HG02973 (cell line): ENCODE measurements around the gene SNX20.

Source experiments
- ATAC-seq: cut with Tn5 transposase; IDR thresholded peaks from one replicate; pipeline ENCODE4 v1.9.1; 2021; ENCODE audit warnings: moderate library complexity; ENCODE audit not compliant: unreplicated experiment

Gene SNX20

DNA sequence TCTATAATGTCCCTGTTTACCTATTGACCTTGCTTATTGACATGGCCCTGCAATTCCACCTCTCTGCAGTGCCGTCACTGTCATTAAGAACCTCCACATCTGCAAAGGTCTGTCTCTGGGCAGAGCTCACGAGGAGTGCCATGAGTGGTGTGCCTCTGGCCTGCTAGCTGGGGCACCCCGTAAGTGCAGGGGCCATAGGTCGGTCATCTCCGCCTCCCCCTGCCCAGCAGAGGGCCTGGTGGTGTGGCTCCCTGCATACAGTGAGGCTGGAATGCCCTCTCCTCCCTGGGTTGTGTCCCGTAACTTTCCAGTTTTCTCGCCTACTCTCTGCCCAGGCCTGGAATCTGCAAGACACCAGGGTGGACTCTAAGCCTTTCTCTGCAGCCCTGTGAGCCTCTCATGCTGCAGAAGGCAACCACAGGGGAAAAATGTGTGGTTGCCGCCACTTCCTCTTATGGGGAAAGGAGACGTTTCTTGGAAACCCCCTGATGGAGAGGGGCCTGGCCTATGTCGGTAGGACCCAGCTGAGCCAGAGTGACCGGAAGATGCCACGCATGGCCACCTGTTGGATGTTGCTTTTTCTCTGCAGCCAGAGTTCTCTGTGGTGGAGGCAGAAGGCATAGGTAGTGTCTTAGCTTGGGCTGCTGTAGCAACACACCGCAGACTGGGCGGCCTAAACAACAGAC is 2.7 kb upstream of the SNX20 start:
- ATAC-seq, result peak; percentile 57

DNA sequence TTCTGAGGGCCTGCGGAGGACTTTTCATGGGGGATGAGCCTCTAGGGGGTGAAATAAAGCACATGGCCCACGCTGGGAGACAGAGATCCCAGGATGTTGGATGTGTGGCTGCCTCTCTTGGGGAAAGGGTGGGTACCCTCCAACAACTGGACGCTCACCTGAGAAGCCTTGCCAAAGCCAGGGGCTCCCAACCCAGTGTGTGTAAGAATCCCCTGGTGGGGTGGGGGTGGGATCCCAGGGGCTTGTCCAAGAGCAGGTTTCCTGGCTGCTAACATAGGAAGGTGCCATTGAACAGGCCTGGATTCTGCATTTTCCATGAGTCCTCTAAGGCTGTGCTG is 587 bp downstream of the SNX20 start:
- ATAC-seq, result no peak

DNA sequence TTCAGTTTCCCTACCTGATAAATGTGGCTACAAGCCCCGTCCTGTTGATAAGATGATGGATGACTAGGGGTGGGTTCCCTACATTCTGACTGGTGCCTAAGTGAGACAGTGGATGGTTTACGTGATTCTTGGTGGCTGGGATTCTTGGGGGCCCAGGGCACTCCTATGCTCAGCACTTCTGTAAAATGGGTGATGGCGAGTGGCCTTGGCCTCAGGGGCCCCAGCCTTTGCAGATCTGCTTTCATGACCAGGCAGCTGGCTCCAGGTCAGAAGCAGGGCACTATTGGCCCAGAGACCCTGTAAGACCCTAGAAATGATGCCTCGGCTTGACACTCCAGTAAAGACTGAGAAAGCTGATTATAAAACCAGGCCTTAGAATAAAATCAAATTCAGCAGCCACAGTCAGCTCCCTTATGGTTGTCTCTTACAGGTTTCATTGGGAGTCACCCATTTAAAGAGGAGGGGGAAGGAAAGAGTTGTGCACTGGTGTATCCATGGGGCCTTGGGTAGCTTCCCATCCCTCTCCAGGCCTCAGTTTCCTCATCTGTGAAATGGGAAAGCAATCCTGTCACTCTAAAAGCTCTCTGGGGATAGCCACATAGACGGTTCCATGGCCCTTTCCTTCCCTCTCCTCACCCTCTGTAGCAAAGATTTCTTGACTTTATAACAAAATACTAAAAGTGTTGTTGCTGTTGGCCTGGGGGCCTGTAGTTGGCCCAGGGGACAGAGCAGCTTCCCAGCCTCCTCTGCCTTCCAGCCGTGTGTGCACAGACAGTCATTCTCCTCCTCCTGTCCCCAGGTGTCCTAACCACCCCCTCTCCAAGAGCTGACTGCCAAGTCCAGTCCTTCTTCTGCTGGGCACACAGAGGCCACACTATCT is 1.2 kb downstream of the SNX20 start:
- no peak for ATAC-seq

DNA sequence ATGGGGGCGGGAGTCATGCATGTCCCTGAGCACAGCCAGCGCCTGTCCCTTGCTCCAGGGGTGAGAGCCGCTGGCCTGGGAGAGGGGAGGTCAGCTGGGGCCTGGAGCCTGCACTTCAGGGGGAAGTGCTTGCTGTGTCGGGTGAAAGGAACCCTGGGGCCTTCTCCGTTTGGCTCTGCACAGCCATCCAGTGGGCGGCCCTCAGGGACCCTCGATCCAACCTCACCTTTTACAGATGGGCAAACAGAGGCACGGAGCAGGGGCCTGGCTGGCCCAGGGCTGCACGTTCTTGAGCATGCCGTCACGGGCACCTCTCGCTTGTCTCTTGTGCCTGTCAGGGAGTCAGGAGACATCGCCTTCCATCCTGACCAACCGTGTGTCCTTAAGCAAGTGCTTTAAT is 1.8 kb downstream of the SNX20 start:
- no peak for ATAC-seq

DNA sequence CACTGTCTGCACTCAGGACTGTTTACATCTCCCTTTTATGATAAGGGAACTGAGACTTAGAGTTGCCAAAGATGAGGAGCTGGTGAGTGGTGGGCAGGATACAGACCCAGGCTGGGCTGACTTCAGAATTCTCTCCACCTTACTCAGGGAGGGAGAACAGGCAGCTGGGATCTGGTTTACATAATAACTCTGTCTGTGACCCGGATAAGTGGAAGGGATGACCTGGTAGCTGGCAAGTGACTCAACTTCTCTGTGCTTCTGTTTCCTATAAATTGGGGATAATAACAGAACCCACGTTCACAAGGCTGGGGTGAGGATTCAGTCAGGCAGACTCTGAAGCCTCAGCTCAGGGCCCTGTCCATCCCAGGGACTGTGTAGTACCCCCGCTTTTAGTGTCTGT is 2.6 kb downstream of the SNX20 start:
- no peak for ATAC-seq

DNA sequence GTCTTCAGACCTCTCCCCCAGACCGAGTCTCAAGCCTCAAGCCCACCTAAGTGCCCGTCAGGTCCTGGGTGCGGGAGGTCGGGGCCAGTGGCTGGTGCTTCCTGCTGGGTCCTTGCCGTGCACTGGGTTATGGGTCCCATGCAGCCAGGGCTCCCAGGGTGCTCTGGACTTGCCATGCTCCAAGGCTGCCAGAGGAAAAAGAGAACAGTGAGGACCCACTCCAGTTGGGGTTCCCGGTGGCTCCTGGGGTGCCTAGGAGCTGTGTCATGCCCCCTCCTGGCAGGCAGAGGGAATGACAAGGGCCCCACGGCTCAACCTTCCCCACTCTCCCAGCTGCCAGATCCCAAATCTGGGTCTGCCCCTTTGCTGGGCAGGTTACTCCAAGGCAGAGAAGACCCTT is 3.8 kb downstream of the SNX20 start:
- no peak for ATAC-seq

DNA sequence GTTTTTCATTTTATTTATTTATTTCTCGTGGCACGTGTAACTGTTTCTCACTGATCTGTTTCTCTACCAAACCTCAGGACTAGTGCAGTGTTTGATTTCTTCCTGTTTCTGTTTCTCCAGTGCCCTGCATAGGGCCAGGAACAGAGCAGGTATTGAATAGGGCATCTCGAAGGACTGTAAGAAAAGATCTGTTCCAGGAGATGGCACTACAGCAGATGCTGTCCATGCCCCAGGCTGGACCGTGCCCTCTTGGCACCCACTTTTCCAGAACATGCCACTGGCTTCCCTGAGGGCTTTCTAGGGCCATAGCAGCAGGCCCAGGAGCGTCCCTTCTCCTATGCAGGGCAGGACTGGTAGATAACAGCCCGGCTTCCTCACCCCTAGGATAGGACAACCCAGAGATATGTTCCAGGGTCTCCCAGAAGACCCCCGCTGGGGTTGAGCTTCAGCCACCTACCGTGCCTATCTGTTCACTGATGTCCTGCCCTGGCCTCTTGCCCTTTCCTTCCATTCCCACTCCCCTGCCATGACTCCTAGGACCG is 4.4 kb downstream of the SNX20 start:
- ATAC-seq, result no peak

DNA sequence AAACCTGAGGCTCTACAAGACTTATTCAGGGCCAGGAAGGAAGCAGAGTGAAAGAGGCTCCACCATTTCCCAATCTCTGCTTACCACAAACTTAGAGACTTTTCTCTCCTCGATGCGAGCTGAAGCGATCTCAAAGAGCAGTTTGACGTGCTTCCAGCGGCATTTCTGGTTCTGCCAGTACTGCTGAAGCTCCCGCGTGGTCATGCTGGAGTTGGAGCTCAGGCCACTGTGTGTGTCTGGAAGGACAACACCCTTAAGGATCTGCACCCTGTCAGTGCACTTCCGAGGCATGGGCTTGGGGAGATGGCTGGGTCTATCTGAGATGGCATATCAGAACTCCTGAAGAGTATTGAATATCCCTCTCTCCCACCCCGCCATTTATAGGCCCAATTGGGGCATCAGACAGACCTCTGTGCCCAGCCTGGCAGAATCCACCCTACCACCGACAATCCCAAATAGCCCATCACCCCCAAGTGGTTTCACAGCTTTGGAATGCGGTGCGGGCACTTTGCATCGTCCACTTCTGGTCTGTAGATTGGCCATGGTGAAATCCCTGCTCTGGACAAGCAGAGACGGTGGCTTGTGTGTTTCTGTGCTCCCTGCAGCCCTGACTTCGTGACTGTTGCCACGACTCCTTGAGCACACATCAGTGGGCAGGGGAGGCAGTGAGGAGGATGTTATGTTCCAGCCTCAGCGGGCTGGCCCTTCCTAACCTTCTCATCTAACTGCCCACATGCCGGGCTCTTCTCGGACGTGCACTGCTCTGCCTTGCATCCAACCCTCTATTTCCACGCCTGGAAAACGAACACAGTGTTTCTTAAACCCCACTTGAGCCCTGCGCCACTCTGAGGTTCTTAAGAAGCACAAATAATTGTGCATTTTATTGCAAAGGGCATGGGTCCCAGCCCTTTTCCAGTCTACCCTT is 5.2 kb downstream of the SNX20 start:
- ATAC-seq, result no peak

DNA sequence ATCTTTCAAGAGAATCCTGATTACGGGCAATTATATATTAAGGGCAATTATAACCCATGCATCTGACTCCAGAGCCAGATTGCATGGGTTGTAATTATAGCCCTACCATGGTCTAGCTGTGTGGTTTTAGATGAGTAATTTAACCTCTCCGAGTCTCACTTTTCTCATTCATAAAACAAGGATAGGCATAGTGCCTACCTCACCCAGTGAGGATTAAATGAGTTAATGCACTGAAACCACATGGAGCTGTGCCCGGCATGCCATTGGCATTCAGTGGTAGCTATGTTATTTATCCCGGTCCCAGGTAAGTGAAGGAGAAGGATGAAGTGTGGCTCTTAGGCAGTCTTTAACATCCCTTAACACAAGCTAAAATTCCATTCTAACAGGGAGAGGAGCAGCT is 6.3 kb downstream of the SNX20 start:
- ATAC-seq, result no peak

DNA sequence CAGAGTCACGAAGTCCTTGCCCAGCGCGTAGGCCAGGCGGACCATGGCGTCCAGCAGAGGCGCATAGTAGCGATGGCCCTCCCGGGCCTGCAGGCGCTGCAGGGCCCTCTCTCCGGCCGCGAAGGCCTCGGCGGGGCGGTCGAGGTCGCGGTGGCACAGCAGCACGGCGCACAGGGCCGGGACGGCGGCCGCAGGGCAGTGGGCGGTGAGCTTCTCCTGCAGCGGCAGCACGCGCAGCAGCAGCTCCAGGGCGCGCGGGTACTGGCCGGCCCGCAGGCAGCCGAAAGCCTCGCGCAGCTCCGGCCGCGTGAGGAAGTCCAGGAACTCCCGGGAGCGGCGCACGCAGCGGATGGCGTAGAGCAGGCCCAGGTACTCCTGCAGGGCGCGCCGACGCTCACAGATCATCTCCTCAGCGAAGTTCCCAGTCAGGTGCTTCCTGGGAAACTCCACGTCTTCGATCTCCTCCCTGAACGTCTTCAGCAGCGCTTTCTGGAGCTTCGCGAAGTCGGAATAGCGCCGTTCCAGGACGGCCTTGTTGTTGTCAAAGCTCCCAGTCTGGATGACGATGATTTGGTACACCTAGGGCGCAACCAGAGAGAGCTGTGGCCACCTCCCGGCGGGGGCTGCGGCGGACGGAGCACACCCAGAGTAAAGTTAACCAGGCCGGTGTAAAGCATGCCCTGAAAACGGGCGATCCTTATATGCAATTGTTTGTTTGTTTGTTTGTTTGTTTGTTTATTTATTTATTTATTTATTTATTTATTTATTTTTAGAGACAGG is 7.4 kb downstream of the SNX20 start:
- ATAC-seq, result no peak

DNA sequence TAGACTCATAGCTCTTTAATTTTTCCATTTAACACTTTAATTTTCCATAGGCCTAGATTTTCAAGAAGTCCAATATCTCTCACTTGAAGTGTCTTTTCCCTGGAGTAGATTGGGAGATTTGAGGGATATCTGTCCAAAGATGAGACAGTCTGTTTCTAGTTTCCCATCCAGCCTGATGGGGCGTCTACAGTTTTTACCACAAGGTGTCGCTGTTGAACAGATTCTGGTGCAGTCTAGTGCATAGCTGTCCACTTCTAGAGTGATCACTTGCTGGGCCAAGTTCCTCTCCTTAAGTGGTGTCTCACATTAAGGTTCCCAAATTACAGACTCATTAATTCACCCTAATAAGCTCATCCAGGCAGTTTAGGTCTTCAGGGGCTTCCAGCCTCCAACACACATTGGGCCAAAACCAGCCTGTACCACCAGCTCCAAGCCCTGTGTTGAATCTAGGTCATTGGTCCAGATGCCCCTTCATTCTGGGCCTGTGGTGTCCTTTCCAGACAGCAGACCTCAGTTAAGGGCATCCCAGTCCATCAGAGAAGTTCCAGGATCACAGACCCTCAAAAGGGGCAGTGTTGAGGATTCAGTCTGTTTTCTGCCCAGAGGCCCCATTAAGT is 9.4 kb downstream of the SNX20 start:
- no peak for ATAC-seq

DNA sequence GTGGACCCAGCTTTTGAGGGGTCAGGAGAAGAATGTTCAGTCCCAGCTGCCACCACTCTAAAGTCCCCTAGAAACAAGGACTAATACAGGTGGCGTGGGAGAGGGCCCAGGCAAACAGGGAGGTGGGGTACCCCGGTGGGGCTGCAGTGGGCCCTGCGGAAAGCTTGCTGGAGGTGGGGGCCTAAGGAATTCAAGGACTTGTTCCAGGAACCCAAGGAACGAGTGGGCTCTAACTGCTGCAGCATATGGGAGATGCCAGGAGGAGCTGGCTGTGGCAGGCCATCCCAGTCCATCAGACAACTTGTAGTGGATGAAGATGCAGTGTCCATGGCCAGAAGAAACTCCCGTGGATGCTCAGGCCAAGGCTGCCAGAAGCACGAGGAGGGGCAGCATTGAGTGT is 10.6 kb downstream of the SNX20 start:
- no peak for ATAC-seq

DNA sequence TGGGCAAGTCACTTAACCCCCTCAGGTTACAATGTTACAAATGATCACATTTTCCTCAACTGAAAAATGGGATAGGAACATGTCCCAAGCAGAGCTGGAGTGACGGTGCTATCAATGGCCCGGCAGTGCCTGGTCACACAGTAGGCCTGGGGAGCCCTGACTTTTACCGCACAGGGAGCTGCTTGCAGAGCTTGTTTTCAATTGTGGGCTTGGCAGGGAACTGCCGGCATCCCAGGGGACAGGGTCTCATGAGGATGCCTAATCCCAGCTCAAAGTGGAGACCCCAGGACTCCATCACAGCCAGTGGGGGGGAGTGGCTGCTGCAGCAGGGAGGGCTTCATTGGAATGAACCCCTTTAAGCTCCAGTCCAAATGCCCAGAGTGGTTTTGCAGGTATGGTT is 11.4 kb downstream of the SNX20 start:
- ATAC-seq, result no peak

DNA sequence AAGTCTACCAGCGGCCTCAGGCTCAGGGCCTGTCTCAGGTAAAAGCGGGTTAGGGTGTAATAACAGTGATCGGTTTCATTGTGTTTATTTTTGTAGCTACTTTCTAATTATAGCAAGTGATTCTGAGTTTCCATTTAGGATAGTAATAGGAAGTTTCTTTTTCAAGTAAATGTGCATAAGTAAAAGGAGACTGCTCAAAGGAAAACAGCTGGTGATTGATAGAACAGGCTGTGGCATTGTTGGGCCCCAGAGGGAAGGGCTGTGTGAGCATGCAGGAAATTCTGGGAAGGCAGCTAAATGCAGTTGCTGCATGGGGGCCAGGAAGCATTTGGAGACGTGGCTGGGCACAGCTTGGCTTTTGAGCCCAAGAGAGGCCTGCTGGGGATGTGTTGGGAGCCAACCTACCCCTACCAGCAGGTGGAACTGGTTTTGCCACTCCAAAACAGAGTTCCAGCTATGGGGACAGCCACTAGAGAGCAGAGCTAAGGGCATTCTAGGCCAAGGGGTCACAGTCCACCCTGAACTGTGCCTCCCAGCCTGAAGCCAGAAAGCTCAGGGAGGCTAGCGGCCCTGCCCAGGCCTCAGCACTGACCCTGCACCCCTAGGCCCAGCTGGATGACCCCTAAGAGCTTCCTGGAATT is 12.6 kb downstream of the SNX20 start:
- no peak for ATAC-seq

DNA sequence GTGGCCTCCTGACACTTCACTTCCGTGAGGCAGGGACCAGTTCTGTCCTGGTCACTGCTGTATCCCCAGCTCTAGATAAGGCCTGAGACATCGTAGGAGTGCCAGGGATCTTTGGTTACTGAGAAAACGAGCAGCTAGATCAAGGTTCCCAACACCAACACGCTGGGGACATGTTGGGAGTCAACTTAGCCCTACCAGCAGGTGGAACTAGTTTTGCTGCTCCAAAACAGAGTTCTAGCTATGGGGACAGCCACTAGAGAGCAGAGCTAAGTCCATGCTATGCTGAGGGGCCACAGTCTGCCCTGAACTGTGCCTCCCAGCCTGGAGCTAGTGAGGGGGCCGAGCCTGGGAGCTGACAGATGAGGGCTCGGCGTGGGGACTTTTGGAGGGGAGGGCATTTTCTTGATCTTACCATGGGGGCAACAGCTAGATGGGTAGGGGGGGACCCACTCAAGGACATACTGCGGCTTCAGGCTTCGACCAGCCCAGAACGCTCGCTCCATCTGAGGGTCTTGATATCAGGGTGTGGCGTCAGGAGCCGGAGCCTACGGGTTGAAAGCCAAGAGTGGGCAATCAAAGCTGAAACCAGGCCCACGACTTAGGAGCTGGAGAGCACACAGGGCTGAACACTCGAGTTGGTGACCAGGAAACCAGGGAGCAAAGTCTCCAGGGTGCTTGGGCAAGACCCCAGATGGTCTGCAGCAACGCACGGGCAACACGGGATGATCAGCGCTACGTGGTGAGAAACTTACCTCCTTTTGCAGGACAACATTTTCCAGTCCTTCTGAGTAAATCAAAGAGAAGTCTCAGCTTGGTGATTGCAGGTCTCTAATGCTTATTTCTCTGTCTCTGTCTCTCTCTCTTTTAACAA is 13.4 kb downstream of the SNX20 start:
- ATAC-seq, result no peak

DNA sequence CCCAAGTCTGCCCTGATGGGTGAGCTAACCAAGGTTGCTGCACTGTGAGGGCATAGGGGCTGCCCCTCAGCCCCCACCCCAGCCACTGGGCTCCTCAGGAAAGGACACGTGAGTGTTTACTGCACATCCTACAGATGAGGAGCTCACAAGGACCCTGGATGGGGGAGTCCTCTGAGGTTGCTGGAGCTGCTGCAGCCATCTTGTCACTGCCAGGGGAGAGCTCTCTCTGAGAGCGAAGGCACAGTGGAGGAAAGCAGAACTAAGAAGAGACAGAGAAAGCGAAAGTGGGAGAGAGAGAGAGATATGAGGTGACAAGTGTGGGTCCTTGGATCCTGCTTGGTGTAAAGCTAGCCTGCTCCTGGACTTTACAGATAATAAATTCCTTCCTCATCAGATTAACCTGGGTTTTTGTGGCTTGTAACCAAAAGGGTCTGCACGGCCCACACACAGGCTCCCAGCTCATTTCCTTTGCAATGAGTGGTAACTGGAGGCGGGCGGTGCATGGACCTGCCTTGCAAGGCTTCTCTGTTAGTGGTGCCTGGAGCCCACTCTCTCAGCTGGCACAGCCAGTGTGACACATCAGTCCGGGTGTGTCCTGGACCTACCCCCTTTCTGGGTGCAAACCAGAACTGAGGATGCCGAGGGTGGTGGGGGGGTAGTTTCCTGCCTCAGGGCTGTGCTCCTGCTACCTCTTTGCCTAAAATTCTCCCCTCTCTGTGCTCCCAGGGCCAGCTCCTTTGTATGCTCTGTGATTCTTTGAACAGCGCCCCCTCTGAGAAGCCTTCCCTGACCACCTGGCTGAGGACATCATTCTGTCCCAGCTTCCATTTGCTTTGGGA is 14.2 kb downstream of the SNX20 start:
- ATAC-seq, result peak; percentile 87

DNA sequence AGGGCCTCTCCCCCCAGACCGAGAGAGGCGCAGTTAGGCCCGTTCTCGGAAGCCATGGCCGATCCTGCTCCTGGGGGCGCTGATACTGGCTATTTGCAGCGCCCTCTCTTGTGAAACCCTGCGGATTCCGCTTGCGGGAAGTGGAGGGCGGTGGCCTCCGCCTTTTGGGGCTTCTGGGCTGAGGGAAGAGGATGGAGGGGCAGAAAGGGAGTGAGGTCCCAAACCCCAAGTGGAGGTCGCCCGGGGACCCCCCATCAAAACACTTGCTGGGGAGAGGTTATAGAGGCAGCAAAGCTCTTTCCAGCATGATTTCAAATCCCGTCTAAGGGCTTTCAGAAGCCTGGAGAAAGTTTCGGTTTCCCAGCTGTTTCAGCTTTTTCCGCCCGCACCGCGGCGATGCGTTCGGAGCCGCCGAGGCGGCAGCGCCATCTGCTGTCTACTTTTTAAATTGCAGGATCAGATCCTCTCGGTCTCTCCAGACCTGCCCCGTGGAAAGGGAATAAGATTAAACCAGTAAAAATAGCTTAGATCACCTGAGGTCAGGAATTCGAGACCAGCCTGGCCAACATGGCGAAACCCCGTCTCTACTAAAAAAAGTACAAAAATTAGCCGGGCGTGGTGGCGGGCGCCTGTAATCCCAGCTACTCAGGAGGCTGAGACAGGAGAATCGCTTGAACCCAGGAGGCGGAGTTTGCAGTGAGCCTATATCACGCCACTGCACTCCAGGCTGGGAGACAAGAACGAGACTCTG is 15.8 kb downstream of the SNX20 start:
- no peak for ATAC-seq
